Bronchus fibroblast of lung (primary cell): ENCODE results near the gene PHOSPHO1. TPM values are rescaled to one million over a fixed set of nuclear protein-coding genes. Genes with fewer than 3 reads are reported as not detected.

ENCODE experiments used
- total RNA-seq: library from RNA; depleted of rRNA; stranded (reverse); fragments of >200 nt; gene quantifications from 2 replicates; pipeline ENCODE4 v1.2.3, GENCODE V29; 2015

Gene PHOSPHO1
- total RNA-seq = 0.34 and 1.3 TPM in 2 replicates

GRCh38 chr17:49230636-49231562 lies at the start of gene PHOSPHO1:
TSS of gene PHOSPHO1 (minus strand) at chr17:49230787. CDS start at chr17:49226691, 4,096 bp downstream.

GRCh38 chr17:49210158-49211029 lies 20.2 kb downstream of the PHOSPHO1 start, which contains the start of the genes ABI3 and GNGT2:
TSS of gene ABI3 (plus strand) at chr17:49210707. CDS start at chr17:49210725, 18 bp downstream.
TSS of gene GNGT2 (minus strand) at chr17:49210574. CDS start at chr17:49207422, 3,152 bp downstream.

Other genes with a start within 250 kb of the PHOSPHO1 start
- 9.7 and 10.3 TPM in 2 replicates for gene IGF2BP1, start 233.4 kb downstream of the PHOSPHO1 start, total RNA-seq
- not detected in 2 replicates for gene B4GALNT2, start 98.0 kb downstream of the PHOSPHO1 start, total RNA-seq
- gene GNGT2, start 20.2 kb downstream of the PHOSPHO1 start, total RNA-seq = 0.17 and 1.0 TPM in 2 replicates
- gene ABI3, start 20.1 kb downstream of the PHOSPHO1 start, total RNA-seq = 2.2 and 3.4 TPM in 2 replicates
- 4.8 and 4.9 TPM in 2 replicates for gene ZNF652, start 131.5 kb upstream of the PHOSPHO1 start, total RNA-seq
- 194 and 197 TPM in 2 replicates for gene PHB1, start 184.1 kb upstream of the PHOSPHO1 start, total RNA-seq